ENCODE results near the gene ENG. TPM values are rescaled to one million over a fixed set of nuclear protein-coding genes. Genes with fewer than 3 reads are reported as not detected.

ENG gene
- polyA plus RNA-seq, 3 donors: 15.7 to 26.0 (median 17.9) TPM

GRCh38 chr9:127773981-127774380, 80.5 kb downstream of the ENG start:
- Histone ChIP-seq H3K4me3 (replicated peaks in 1 of 3; ENCODE audit: low read depth in 2 of 3, low read length in 3 of 3) (peak overlapping the region in 1 of 3 experiments; percentile 10), H3K79me2 (ENCODE audit: insufficient read depth, low read length) (peaks cover 97% of the 10 kb centered on the region), H3K9me3 (replicated peaks in 1 of 2; ENCODE audit: control insufficient read depth in 1 of 2, insufficient read depth in 1 of 2, low read length in 2 of 2) (no peaks in the 10 kb centered on the region), H2AFZ (ENCODE audit: insufficient read depth, low read depth, low read length, poor library complexity, severe bottlenecking) (no peak overlapping the region), H3K27ac (ENCODE audit: low read depth in 1 of 2, low read length in 2 of 2) (peak overlapping the region in 1 of 2 donors; percentile 53), H3K36me3 (replicated peaks in 1 of 2; ENCODE audit: control insufficient read depth in 1 of 2, insufficient read depth in 2 of 2, low read length in 2 of 2) (peaks cover 30 to 54% of the 10 kb centered on the region in 2 donors), H3K4me2 (replicated peaks; ENCODE audit: extremely low read depth, low read length, poor library complexity, severe bottlenecking) (no peak overlapping the region), H3K9ac (ENCODE audit: insufficient read depth, low read length, poor library complexity, severe bottlenecking) (no peak overlapping the region), H3K27me3 (ENCODE audit: control insufficient read depth in 2 of 2, insufficient read depth in 2 of 2, low read length in 2 of 2) (no peaks in the 10 kb centered on the region), H4K20me1 (ENCODE audit: insufficient read depth, low read length) (peaks cover 85% of the 10 kb centered on the region), H3K4me1 (ENCODE audit: control insufficient read depth in 1 of 2, insufficient read depth in 2 of 2, low read length in 2 of 2) (peaks cover 69 to 85% of the 10 kb centered on the region in 2 donors)
- Mint-ChIP-seq H3K9me3 (peaks cover 0 to 2% (median 0%) of the 10 kb centered on the region in 7 donors), H3K4me1 (peaks cover 72% of the 10 kb centered on the region), H3K27me3 (ENCODE audit: low read depth in 3 of 3) (peaks cover 0 to 3% (median 0%) of the 10 kb centered on the region in 3 donors), H3K36me3 (peaks cover 30 to 53% of the 10 kb centered on the region in 2 donors), H3K4me3 (no peak overlapping the region), H3K27ac (peak overlapping the region in 6 of 7 donors; percentile 60 to 85 (median 80))
- TF ChIP-seq CTCF (IDR thresholded peaks at IDR 0.05): no peak
- 95% methylated on average over 8 of the region's 10 CpGs for WGBS (ENCODE audit: insufficient coverage)
- no peak for DNase-seq
- intact Hi-C loops (cut with micrococcal nuclease): loop anchor here in 1 of 2 donors (5.0 kb wide), 1 partner anchor 207 kb away; a partner anchor contains a TSS

GRCh38 chr9:127773272-127773671, 81.2 kb downstream of the ENG start:
- H3K79me2 ChIP-seq (ENCODE audit: insufficient read depth, low read length): peaks cover 98% of the 10 kb centered on the region
- peaks cover 35 to 61% of the 10 kb centered on the region in 2 donors for H3K36me3 ChIP-seq (replicated peaks in 1 of 2; ENCODE audit: control insufficient read depth in 1 of 2, insufficient read depth in 2 of 2, low read length in 2 of 2)
- H3K4me2 ChIP-seq (replicated peaks; ENCODE audit: extremely low read depth, low read length, poor library complexity, severe bottlenecking): no peak overlapping the region
- H3K4me3 ChIP-seq (replicated peaks in 1 of 3; ENCODE audit: low read depth in 2 of 3, low read length in 3 of 3): no peak overlapping the region
- no peaks in the 10 kb centered on the region for H3K9me3 ChIP-seq (replicated peaks in 1 of 2; ENCODE audit: control insufficient read depth in 1 of 2, insufficient read depth in 1 of 2, low read length in 2 of 2)
- H4K20me1 ChIP-seq (ENCODE audit: insufficient read depth, low read length): peaks cover 92% of the 10 kb centered on the region
- no peak overlapping the region for H2AFZ ChIP-seq (ENCODE audit: insufficient read depth, low read depth, low read length, poor library complexity, severe bottlenecking)
- DNase-seq: peak in 1 of 3 donors; percentile 43
- no peak for TF ChIP-seq CTCF (IDR thresholded peaks at IDR 0.05)
- H3K9ac ChIP-seq (ENCODE audit: insufficient read depth, low read length, poor library complexity, severe bottlenecking): no peak overlapping the region
- Mint-ChIP-seq H3K9me3 (peaks cover 0 to 2% (median 0%) of the 10 kb centered on the region in 7 donors), H3K4me3 (peak overlapping the region in 1 of 2 donors; percentile 20), H3K27ac (peak overlapping the region; percentile 60 to 85 (median 75)), H3K36me3 (peaks cover 36 to 60% of the 10 kb centered on the region in 2 donors), H3K4me1 (peaks cover 75% of the 10 kb centered on the region), H3K27me3 (ENCODE audit: low read depth in 3 of 3) (peaks cover 0 to 3% (median 0%) of the 10 kb centered on the region in 3 donors)
- H3K4me1 ChIP-seq (ENCODE audit: control insufficient read depth in 1 of 2, insufficient read depth in 2 of 2, low read length in 2 of 2): peaks cover 66 to 87% of the 10 kb centered on the region in 2 donors
- WGBS (ENCODE audit: insufficient coverage): 91% methylated on average over 2 of the region's 3 CpGs
- H3K27me3 ChIP-seq (ENCODE audit: control insufficient read depth in 2 of 2, insufficient read depth in 2 of 2, low read length in 2 of 2): no peaks in the 10 kb centered on the region
- intact Hi-C loops (cut with micrococcal nuclease): loop anchor here in 1 of 2 donors (5.0 kb wide), 1 partner anchor 206 kb away; a partner anchor contains a TSS
- H3K27ac ChIP-seq (ENCODE audit: low read depth in 1 of 2, low read length in 2 of 2): peak overlapping the region in 1 of 2 donors; percentile 39

All from CD14-positive monocyte (primary cell).